Activated CD8-positive, alpha-beta memory T cell treated with anti-CD3 and anti-CD28 coated beads for 24 hours (primary cell): ENCODE measurements around the gene HHAT.

Experiments used
- DNase-seq: peaks from one replicate; pipeline ENCODE4 v3.0.0-alpha.2; 2020

Gene HHAT

GRCh38 chr1:210607361-210607760, 278.7 kb downstream of the HHAT start:
- no peak for DNase-seq

GRCh38 chr1:210608767-210609166, 280.1 kb downstream of the HHAT start:
- no peak for DNase-seq

GRCh38 chr1:210616356-210616755, 287.7 kb downstream of the HHAT start:
- DNase-seq, result no peak

DNA sequence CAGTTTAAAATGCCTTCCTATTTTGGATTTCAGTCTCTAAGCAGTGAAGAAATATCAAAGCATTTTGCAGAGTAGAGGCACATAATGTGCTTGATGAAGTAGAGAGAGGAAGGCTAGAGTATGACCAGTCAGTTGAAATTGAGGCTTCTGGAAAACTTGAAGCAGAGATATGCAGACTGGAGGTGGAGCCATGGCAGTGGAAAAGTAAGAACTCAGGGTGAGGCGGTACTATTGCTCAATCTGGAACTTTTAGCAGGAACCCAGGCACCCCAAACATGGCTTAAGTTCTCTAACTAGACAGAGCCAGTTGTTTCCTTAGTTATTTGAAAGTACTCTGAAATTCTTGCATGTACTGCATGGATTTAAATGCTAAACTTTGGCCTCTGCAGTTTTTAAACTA, 288.6 kb downstream of the HHAT start:
- DNase-seq, result no peak

GRCh38 chr1:210618369-210618768, 289.7 kb downstream of the HHAT start:
- no peak for DNase-seq

DNA sequence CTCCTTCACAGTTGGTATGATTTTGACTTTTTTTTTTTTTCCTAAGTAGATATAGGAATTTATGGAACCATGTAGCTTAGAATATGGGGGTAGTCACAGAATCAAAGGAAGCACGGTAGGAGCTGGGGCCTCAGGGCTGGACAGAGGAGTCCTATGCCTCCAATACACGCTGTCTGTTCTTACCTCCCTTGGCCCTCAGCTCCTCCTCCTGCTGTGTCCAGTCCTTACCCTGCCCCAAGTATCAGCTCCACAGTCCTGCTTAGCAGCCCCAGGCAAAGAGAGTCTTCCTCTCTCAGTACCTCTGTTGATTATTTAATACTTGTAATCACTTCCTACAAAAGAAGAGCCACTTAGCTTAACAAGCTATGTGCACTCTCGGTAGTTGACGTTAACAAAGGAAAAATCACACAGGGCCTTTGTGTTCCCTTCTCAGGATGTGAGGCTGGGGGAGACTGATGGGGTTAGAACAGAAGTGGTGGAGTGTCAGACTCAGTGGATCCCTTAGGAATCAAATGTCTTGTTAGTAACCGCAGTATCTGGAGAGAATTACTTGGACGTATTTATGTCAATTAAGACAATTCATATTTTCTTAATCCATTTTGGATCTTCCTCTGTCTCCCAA, 292.3 kb downstream of the HHAT start:
- DNase-seq, result no peak

DNA sequence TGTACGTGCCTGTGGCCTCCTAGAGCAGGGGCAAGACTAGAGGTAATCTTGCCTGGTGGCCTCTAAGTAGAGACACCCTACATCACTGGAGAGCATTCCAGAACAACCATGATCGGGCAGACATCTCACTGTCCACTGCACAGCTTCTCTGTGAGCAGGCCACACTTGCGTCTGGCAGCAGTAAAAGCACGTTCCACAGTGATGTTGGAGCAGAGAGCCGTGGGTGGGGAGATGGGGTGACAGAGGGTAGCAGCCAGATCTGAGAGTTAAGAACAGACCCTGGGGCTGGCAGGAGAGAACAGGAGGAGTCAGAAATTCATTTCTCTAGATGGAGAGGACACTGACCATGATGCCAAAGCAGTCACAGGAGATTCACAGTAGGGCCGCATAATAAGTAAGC, 293.0 kb downstream of the HHAT start:
- no peak for DNase-seq

DNA sequence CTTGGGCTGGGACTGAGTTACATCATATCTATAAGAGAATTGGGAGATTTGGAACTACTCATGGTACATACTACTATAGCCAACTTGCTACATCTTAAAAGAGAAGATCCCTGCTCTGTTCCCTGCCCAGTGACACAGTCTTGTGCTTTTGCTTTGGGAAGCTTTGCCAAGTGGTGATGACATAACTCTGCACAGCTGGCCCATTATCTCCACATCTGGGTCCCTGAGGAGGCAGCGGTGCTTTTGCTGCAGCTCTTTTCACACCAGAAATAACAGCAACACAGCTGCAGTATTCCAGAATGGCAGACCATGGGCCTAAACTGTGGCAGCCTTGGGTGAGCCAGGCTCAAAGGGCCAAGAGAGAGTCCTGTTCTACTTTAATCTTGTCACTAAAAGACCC, 296.0 kb downstream of the HHAT start:
- no peak for DNase-seq

- no peak for DNase-seq
These were observed 297.0 kb downstream of the HHAT start for GRCh38 chr1:210625715-210626114.

DNA sequence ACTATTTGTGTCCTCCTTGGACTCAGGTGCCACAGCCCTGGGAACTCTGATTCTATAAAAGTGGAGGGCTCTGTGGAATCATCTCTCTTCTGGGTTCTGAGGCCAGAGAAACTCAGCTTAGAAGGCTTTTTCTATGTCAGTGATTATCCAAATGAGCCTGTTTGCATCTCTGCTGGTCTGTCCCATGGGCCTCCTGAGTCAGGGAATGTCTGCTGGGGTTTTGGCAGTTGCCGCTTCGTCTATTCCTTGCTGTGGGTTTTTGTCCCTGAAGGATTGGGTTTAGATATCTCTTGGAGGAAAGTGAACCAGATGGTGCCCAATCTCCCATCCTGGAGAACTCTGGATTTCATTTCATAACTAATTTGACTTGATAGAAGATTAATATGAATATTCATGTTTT, 297.6 kb downstream of the HHAT start:
- no peak for DNase-seq

- DNase-seq, result no peak
These were observed 299.1 kb downstream of the HHAT start for GRCh38 chr1:210627755-210628154.

- DNase-seq, result no peak
These were observed 300.6 kb downstream of the HHAT start for GRCh38 chr1:210629276-210629675.

DNA sequence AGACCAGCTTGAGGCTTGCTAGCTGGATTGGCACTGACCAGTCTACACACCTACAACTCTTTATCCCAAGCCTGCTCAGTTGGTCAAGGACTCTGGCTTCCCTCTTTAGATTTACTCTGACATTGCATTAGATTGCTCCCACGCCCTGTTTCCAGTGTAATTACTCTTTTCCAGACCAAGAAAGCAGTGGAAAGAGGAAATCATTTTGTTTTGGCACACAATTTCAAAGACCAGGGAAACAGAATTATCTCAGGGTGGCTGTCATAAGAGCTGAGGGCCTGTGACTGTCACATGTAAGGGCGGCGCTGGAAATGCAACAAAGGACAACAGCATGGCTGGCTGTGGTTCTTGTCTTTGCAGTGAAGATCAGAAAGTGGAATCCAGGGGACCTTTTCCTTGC, 302.7 kb downstream of the HHAT start:
- DNase-seq, result no peak

GRCh38 chr1:210633140-210633539, 304.4 kb downstream of the HHAT start:
- DNase-seq, result no peak

- no peak for DNase-seq
These were observed 304.9 kb downstream of the HHAT start for GRCh38 chr1:210633636-210634035.

DNA sequence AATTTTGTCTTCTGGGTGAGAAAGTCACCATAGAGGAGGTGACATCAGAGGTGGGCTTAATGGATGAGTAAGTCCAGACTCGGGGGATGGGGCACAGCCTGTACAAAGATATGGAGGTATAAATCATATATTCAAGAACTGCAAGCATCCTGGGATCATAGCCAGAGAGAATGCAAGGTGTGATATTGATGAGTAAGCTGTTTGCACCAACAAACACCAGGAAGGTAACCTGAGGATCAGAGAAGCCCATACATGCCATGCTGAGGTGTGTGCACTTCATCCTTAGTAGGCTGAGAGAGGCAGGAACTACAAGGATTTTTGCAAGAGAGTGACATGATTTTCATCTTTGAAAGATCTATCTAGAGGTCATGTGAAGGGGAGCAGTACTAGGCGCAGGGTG, 306.4 kb downstream of the HHAT start:
- no peak for DNase-seq

GRCh38 chr1:210641582-210641981, 312.9 kb downstream of the HHAT start:
- no peak for DNase-seq

GRCh38 chr1:210645582-210646257, 317.0 kb downstream of the HHAT start:
- no peak for DNase-seq

DNA sequence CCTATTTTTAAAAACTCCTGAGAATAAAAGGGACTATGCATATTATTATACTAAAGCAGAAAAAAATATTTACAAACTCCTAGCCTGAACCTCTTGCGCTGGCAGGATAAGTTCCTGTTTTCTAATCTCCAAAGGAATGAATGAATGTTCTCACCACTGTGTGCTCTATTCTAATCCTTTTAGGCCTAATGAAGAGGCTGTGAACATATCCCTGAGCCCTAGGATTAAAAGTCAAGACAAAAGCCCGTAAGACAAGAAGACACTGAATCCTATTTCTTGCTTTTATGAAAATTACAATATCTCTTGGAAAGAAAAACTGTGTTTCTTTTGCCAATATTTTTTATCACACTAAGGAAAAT, 317.5 kb downstream of the HHAT start:
- DNase-seq, result no peak

DNA sequence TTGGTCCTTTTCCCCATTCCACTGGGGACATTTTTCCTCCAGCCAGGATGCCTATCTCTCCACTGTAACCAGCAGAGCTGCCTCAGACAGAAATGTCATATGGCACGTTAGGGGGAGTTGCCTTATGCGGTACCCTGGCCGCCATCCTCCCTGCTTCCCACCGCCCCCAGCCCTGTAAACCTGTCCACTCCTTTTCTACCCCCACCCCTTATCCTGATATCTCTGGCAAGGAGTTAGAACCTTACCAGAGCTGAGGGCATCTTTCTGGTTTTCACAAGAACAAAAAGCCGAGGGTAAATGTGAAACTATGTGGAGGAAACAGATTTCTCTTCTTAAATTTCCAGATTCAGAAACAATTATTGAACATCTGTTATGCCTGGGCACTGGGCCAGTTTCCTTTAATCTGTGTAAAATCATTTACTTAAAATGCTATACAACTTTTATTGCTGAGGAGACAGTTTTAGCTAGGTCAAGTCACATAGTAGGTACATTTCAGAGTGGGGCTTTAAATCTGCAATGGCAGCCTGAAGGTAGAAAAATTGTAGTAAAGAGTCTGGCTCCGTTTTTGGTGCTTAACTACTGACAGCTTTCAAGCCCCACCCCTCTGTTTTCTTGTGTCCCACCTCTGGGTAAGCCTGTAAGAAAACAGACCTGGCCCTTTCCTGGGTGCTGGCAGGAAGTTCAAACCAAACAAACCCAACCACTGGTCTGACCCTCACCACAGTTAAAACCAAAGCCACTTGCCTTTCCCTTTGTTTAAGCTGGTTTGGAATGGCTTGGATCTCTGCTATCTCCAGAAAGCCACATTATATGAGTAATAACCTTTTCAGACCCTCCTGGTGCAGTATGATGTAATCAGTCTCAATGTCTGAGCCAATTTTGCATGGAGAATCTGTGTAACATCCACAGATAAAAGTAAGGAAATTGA, 319.0 kb downstream of the HHAT start:
- no peak for DNase-seq

DNA sequence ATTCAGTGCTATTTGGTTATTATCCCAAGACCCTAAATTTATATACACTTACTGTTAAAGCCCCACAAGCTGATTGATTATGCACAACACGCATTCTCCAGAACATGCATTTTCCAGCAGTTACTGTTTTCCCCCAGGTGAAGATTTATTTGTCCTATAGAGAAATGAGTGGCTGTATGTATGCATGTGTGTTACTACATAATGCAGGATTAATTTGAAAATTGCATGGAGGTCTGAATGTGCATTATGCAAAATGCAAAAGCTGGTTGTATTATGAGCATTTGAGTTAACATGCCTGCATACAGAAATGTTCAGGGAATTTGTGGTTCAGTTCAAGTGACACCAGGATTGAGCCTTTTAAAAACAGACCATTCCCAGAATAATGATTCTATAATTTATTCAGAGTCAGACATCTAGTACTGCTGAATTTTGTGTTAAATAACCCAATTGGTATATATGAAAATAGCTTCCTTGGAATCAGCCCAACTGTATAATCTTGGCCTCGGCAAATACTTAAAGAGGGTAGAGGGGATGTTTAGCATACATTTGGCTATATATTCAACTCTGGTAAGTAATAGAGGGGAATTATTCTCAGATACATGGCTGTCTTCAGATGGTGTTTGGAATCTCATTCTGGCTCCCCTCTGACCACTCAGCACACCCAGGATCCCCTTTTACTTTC, 320.0 kb downstream of the HHAT start:
- DNase-seq, result no peak

GRCh38 chr1:210650403-210650802, 321.7 kb downstream of the HHAT start:
- no peak for DNase-seq

- DNase-seq, result no peak
These were observed 323.7 kb downstream of the HHAT start for GRCh38 chr1:210652329-210652954.
